Activated naive CD4-positive, alpha-beta T cell treated with anti-CD3 and anti-CD28 coated beads, Interleukin-2, amount 50 U/mL, for 16 hours (primary cell): ENCODE data around the gene ZNF546.

Experiments used
- DNase-seq: peaks from one replicate; pipeline ENCODE4 v3.0.0-alpha.2; 2020

ZNF546 gene

DNA sequence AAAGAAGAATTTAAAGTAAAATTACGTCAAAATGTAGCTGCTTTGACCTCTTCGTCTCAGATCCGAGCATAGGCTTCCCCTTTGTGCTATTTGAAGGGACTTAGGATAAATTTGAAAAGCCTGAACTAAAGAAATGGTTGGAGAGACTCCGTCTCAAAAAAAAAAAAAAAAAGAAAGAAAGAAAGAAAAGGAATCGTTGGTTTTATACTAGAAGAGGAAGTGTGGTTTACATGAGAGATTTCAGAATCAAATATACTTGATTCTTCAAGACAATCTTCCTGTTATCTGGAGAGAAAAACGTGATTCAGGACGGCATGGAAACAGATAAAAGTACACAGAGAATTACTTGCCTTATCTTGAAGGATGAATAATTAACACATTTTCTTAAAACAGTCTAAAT, 59.6 kb downstream of the ZNF546 start:
- no peak for DNase-seq

DNA sequence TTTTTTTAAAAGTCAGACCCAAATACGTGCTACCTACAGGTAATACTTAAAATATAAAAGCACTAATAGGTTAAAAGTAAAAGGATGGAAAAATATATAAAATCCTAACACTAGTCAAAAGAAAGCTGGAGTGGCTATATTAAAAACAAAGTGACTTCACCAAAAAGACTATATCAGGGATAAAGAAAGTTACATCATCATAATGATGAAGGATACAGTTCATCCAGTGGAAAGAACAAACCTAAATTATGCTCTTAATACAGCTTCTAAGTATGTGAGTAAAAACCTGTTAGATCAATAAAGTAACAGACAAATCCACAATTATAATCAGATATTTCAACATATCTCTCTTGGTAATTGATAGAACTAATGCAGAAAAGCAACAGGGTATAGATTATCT, 60.3 kb downstream of the ZNF546 start:
- DNase-seq = no peak

DNA sequence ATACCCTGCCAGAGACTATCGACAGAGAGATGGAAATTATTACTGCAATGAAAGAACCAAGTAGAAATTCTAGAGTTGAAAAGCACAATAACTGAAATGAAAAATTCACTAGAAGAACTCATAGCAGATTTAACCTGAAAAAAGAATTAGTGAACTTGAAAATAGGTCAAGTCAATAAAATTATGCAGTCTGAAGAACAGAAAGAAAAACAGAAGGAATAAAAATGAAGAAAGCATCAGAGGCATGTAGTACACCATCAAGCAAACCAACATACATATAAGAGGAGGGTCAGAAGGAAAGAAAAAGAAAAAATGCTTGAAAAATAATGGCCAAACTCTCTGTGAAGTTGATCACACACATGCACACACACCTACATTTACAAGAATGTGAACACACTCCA, 62.8 kb downstream of the ZNF546 start:
- DNase-seq = no peak

DNA sequence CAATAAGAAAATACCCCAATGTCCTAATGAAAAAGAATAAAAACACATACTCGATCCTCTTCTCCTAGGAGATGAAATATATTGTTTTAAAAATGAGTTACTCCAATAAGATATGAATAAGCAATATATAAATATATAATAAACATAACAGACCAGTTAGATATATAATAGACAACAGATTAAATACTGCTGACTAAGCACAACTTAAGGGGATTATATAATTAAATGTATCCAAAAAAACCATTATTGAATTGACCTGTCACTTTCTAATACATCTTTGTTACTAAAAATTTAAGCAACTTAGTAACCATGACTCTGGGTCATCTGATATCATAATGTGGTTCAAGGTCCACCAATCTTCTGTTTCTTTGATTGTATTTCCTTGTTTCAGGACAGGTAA, 73.2 kb downstream of the ZNF546 start:
- no peak for DNase-seq
